ENCODE data around the gene SLC22A3.
"Not testable (repeated sequence)": the region's sequence is repeated elsewhere in the genome, so short reads cannot be mapped to it uniquely, and the experiment has no call there.

The SLC22A3 gene

GRCh38 chr6:160348223-160349019 lies at the start of gene SLC22A3:
SLC22A3 (plus strand) TSS chr6:160348378; CDS start chr6:160348420, 42 bp downstream.
- in situ Hi-C loops (cut with MboI; ENCODE audit: low sequenced_read_pairs) = no loop called here

DNA sequence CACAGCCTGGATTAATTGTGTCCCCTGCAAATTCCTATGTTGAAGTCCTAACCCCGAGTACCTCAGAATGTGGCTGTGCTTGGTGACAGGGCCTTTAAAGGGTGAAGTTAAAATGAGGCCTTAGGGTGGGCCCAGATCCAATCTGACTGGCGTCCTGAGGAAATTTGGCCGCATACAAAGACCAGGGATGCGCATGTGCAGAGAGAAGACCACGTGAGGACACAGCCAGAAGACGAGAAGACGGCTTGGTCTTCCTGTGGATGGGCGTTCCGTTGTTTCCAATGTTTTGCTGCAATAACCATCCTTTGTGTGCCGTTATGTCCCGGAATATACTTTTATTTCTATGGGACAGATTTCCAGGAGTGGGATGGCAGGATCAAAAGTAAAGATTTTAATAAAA lies 48.6 kb upstream of the SLC22A3 start:
- in situ Hi-C loops (cut with MboI; ENCODE audit: low sequenced_read_pairs) = no loop called here

DNA sequence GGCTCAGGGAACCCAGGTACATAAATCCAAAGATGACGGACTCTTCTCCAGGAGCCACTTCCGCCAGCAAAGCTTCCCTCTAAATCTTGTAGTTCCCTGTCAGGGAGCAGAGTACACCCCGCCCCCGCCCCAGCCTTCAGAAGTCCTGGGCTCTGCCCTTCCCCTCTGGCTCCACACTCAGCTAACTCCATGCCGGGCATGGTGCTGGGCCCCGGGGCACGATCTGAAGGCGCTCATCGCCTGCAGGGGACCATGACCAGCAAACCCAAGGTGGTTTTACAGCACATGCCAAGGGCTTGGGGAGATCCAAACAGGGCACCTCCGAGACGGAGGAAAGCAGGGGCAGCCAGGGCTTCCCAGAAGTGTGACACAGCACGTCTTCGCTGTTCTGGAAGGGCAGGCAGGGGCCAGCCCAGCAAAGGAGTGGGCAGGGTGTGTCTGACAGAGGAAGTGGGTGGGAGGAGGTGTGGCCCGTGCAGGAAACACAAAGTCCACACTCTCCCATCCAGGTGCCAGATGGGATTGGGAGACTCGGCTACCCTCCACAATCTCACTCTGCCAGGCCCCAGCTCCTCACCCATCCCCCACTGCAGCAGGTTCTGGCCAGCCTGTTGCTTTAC lies 48.0 kb upstream of the SLC22A3 start:
- in situ Hi-C loops (cut with MboI; ENCODE audit: low sequenced_read_pairs) = no loop called here

GRCh38 chr6:160301339-160301738 lies 46.8 kb upstream of the SLC22A3 start:
- in situ Hi-C loops (cut with MboI; ENCODE audit: low sequenced_read_pairs) = no loop called here

DNA sequence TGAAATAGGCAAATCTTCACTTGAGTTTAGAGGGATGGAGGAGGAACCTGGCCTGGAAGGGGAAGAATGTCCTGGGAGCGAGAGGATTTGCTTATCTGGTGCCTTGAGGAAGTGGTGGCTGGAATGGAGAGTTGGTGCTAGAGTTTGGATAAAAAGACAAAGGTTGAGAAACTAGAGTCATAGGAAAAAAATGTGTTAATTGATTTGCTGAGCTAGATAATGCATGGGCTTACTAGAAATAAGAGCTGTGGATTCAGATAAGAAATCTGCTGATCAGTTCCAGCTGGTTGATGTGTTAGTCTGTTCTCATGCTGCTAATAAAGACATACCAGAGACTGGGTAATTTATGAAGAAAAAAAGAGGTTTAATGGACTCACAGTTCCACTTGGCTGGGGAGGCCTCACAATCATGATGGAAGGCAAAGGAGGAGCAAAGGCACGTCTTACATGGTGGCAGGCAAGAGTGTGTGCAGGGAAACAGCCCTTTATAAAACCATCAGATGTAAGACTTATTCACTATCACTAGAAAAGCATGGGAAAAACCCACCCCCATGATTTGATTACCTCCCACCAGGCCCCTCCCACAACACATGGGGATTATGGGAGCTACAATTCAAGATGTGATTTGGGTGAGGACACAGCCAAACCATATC lies 45.6 kb upstream of the SLC22A3 start:
- in situ Hi-C loops (cut with MboI; ENCODE audit: low sequenced_read_pairs) = not testable (repeated sequence)

DNA sequence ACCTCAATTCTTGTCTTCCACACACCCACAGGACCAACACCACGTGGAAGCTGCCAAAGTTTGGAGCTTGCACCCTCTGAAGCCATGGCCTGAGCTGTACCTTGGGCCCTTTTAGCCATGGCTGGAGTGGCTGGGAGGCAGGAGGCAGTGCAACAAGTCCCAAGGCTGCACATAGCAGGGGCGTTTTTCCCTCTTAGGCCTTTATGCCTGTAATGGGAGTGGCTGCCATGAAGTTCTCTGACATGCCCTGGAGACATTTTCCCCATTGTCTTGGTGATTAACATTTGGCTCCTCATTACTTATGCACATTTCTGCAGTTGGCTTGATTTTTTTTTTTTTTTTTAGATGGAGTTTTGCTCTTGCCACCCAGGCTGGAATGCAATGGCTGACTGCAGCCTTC lies 44.4 kb upstream of the SLC22A3 start:
- in situ Hi-C loops (cut with MboI; ENCODE audit: low sequenced_read_pairs) = no loop called here

- in situ Hi-C loops (cut with MboI; ENCODE audit: low sequenced_read_pairs) = no loop called here
Measured at GRCh38 chr6:160305926-160306713, 42.1 kb upstream of the SLC22A3 start.

DNA sequence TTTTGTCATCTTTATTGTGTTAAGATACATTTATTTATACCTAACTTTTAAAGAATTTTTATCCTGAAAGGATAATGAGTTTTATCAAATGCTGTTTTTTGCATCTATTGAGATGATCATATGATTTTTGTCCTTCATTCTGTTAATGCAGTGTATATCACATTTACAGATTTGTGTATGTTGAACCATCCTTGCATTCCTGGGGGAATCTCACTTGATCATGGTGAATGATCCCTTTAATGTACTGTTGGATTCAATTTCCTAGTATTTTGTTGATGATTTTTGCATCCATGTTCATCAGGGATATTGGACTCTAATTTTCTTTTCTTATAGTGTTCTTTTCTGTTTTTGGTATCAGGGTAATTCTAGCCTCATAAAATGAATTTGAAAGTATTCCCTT lies 38.5 kb upstream of the SLC22A3 start:
- in situ Hi-C loops (cut with MboI; ENCODE audit: low sequenced_read_pairs) = no loop called here

DNA sequence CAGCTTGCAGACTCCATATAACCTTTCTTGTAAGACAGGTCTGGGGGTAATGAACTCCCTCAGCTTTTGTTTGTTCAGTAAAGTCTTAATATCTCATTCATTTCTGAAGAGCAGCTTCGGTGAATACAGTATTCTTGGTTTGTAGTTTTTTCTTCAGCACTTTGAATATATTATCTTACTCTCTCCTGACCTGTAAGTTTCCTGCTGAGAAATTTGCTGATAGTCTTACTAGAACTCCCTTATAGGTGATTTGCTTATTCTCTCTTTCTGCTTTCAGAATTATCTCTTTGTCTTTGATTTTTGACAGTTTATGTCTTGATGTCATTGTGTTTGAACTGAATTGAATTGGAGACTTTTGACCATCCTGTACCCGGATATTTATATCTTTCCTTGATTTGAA lies 35.3 kb upstream of the SLC22A3 start:
- in situ Hi-C loops (cut with MboI; ENCODE audit: low sequenced_read_pairs) = no loop called here

DNA sequence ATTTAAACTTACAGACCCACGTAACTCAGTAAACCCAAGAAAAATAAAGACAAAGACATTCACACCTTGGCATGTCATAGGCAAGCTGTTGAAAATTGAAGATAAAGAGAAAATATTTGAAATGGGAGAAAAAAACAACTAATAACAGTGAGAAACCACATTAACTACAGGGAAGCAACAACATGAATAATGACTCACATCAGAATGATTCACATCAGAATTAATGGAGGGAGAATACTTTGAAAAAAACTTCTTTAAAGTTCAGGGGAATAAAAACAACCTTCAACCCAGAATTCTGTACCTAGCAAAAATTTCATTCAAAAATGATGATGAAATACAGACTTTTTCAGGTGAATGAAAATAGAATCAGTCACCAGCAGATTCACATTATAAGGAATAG lies 32.9 kb upstream of the SLC22A3 start:
- in situ Hi-C loops (cut with MboI; ENCODE audit: low sequenced_read_pairs) = no loop called here

- in situ Hi-C loops (cut with MboI; ENCODE audit: low sequenced_read_pairs) = no loop called here
Measured at GRCh38 chr6:160316261-160316660, 31.9 kb upstream of the SLC22A3 start.

DNA sequence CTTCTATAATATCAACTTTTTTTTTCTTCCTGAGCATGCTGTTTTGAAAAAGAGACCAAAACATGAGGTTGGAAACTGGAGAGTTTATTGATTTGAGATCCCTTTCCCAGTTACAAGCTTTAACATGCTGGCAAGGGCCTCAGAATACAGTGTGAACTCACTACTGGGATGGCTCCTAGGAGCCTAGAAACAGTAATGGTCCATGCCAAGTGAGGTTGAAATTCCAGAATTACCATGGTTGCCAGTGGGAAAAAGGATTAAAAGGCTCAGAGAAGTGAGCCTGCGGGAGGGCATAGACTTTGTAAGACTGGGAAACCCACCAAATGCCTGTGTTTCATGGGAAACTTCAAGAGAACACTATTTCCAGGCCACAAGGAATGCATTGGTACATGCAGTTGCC lies 28.9 kb upstream of the SLC22A3 start:
- in situ Hi-C loops (cut with MboI; ENCODE audit: low sequenced_read_pairs) = no loop called here

DNA sequence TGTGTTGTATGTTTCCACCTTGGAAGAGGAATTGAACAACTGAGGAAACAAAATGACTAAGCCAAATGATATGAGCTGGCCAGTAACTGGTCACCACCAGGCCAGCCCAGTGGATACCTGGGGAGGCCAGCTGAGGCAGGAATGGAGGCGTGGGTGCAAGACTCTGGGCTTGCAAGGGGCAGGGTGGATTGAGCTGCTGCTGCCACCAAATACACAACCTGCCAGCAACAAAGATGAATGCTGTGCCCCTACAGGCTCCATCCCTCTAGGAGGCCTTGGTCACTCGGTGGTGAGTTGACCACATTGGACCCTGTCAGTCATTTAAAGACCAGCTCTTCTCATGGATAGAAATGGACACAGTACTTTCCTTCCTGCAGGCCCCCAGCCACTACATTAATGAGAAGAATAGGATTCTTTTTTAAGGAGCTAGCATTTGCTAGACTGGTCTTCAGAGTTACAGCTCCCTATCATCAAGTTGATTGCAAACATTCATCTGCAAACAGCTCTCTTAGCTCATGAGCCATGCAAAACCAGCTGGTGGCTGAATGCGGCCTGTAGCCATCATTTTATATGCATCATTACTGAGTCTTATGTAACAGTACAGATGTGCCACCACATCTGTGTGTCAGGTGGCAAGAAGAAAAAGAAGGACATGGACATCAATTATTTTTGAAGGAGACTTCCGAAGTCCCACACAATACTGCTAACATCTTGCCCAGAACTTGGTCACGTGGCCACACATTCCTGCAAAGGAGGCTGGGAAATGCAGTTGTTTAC lies 26.3 kb upstream of the SLC22A3 start:
- in situ Hi-C loops (cut with MboI; ENCODE audit: low sequenced_read_pairs) = no loop called here

- in situ Hi-C loops (cut with MboI; ENCODE audit: low sequenced_read_pairs) = no loop called here
Measured at GRCh38 chr6:160327981-160328380, 20.2 kb upstream of the SLC22A3 start.

DNA sequence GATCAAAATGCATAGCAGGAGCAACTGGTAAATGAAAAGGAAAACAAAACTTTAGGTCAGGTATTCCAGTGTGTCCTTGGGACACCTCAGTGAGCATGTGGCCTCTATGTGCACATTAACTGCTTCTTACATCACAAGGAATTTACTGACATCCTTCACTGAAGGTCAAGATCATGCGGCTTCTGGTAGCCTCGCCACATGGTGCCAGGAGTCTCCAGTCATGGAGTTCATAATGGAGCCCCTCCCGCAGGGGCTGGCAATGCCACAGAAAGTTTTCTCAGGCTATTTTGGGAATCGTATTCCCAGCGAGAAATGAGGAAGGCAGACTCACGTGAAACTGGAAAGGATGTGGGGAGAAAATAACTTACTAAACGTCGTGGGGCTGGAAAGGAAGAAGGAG lies 19.7 kb upstream of the SLC22A3 start:
- in situ Hi-C loops (cut with MboI; ENCODE audit: low sequenced_read_pairs) = no loop called here

DNA sequence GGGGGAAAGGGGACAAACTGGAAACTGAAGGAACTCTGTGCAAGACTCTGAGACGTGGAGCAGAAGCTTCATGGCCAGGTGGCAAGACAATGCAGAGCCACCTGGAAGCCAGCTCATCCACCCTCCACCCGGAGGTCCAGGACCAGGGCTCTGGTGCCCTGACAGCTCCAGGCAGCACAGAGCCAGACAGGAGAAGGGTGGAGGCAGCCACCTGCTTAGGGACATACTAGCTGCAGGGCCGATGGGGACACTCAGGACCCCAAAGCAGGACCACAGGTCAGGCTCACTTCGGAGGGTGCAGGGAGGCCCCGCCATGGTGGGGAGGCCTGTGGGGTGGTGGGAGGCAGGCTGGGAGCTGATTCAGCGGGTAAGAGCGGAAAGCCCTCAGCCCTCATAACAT lies 19.0 kb upstream of the SLC22A3 start:
- in situ Hi-C loops (cut with MboI; ENCODE audit: low sequenced_read_pairs) = no loop called here

DNA sequence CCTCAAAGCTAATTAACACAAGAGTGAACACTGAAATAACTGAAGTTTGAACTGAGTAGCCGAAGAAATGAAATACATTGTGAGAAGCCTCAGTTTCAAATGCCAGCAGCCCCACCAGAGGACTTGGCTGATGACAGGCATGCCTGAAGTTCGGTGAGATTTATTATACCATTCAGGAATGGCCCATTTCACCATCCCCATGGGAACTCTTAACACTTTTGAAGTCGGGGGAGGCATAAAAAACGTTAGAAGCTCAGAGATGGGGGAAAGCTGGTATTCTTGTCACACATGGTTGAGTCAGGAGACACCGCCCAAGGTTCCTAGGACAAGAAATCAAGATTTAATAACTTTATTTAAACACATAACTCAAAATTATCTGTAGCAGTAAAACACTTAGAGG lies 17.6 kb upstream of the SLC22A3 start:
- in situ Hi-C loops (cut with MboI; ENCODE audit: low sequenced_read_pairs) = no loop called here

DNA sequence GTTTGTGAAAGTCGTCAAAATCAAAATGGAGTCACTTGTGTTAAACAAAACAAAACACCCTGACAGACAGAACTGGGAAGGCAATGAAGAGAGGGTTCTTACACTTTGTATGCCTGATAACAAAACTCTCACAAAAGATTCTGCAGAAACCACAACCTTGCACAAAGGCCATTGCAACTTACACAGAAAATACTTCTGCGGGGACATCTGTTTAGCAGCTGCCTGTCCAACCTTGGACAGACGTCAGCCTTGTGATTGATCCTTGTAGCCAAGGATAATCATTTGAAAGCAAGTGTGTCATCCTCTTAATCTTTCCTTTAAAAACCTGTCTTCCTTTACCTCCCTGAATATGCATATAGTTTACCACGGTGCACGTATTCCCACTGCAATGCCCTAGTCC lies 17.0 kb upstream of the SLC22A3 start:
- in situ Hi-C loops (cut with MboI; ENCODE audit: low sequenced_read_pairs) = no loop called here

DNA sequence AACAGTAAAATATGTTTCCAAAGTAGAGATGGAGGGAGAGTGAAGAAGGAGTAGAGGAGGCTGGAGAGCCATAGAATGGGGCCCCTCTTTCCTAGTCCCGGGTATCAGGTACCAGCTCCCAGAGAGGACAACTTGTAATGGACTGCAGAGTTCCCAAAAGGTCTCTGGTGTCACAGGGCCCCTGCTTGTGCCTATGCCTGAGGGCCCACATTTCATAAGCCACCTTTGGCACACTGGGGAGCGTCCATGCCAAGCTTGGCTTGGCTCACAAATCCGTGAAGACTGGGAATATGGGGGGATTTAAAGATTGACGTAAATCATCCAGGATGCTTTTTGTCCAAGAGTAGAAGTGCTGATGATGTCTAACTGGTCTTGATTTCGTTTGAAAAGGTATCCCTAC lies 16.4 kb upstream of the SLC22A3 start:
- in situ Hi-C loops (cut with MboI; ENCODE audit: low sequenced_read_pairs) = no loop called here

DNA sequence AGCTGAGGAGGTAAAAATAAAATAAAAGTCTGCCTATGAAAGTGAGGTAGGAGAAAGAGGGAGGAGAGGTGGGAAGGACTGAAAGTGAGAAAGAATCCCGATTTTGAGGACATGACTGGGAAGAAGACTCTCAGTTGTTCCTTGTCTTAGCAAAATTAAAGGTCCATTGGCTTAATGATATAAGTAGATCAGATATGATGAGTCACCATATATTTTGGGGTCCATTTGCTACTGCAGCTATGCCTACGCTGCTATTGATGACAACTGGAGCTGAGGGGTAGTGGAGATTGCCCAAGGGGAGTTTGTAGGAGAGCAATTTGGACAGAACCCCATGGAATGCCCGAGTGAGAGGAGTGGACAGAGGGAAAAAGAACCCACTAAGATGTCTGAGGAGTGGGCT lies 15.1 kb upstream of the SLC22A3 start:
- in situ Hi-C loops (cut with MboI; ENCODE audit: low sequenced_read_pairs) = no loop called here

- in situ Hi-C loops (cut with MboI; ENCODE audit: low sequenced_read_pairs) = no loop called here
Measured at GRCh38 chr6:160333841-160334240, 14.3 kb upstream of the SLC22A3 start.

Data from hTERT RPE-1 (cell line).